Occipital lobe (tissue), 2 donors: ENCODE data around the gene SPDYE3. TPM values are rescaled to one million over a fixed set of nuclear protein-coding genes. Genes with fewer than 3 reads are reported as not detected.
A peak's percentile ranks its signal among the peaks of the same experiment; 100 is the strongest.
"Not testable (repeated sequence)": the region's sequence is repeated elsewhere in the genome, so short reads cannot be mapped to it uniquely, and the experiment has no call there.

Source experiments
- DNase-seq: peaks from one replicate; lab custom pipeline; 2025; lab: John Stamatoyannopoulos, UW
- total RNA-seq: library from RNA; depleted of rRNA; stranded (reverse); fragments of >200 nt; gene quantifications from one replicate; pipeline ENCODE4 v1.2.3, GENCODE V29; 2014

Gene SPDYE3
- total RNA-seq, 1 donor from 2014 or later: not detected

DNA sequence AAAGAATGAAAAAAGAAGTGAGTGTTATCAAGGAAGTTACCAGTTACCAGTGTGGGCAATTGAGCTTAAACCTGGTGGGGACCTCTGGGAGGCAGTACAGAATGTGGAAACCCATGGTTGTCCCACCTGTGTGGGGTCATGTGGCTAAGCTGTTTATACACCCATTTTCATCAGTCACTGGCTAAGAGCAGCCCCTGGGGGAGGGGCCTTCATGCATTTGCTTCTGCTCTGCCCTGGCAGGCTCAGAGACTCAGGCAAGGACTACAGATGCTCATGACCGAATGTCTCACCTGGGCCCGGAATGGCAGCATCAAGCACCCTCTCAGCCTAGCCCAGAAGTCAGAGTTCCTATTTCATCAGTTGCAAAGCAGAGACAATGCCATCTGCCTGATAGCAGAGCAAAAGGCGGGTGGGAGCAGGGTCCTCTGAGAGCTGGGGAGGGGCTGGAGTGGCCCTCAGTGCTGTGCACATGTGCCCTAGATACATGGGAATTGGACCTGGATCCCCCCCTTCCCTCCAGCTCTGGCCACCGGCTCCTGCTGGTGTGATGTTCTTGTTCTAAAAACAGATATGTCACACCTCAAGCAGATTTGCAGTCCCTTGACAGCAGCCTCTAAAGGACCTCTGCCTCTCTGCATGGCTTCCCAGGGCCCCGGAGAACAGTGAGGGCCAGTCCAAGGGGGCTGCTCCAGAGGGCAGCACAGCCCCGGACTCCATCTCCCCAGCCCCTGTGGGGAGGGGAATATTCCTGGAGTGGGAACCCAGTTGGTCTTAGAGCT, 20.1 kb upstream of the SPDYE3 start:
- DNase-seq: not testable (repeated sequence)

DNA sequence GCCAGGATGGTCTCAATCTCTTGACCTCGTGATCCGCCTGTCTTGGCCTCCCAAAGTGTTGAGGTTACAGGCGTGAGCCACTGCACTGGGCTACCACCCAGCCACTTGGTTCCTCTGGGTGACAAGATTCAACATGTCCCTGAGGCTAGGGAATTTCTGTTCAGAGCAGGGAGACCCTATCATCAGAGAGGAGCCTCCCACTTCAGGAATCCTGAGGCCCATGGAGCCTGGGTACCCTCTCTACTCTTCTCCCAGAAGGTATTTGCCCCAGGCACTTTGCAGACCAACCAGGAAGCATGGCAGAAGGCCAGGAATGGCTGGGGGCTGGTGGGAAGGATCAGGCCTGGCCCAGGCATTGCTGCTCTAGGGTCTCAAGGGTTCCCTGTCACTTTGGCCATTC, 19.2 kb upstream of the SPDYE3 start:
- not testable (repeated sequence) for DNase-seq

DNA sequence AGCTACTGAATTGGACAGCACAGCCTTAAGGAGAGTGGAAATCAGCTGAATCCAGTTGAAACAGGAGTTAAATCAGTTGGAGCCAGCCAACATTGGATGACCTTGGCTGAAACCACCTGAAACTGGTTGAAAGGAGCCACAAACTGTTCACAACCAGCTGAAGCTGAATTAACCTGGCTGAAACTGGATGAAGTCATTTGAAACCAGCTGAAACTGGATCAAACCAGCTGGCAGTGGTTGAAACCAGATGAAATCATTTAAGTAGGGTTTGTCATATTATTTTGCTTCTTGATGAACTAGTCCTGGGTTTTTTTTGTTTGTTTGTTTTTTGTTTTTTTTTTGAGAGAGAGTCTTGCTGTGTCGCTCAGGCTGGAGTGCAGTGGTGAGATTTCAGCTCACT, 15.3 kb upstream of the SPDYE3 start:
- DNase-seq: not testable (repeated sequence)

DNA sequence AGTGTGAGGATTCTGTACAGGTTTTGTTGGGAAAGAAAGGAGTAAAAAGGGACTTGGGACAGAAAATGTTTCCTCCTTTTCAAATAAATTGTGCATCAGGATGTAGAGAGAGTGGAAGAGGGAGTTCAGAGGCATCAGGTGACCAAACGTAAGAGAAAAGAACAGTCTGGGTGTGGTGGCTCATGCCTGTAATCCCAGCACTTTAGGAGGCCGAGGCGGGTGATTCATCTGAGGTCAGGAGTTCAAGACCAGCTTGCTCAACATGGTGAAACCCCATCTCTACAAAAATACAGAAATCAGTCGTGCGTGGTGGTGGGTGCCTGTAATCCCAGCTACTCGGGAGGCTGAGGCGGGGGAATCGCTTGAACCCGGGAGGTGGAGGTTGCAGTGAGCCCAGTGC, 12.2 kb upstream of the SPDYE3 start:
- not testable (repeated sequence) for DNase-seq

GRCh38 chr7:100297852-100298631, 9.5 kb upstream of the SPDYE3 start:
- DNase-seq: not testable (repeated sequence)

- not testable (repeated sequence) for DNase-seq
Measured at GRCh38 chr7:100298632-100298895, 8.9 kb upstream of the SPDYE3 start.

- not testable (repeated sequence) for DNase-seq
Measured at GRCh38 chr7:100304526-100304925, 3.0 kb upstream of the SPDYE3 start.

- not testable (repeated sequence) for DNase-seq
Measured at GRCh38 chr7:100318329-100318728, 10.8 kb downstream of the SPDYE3 start.

DNA sequence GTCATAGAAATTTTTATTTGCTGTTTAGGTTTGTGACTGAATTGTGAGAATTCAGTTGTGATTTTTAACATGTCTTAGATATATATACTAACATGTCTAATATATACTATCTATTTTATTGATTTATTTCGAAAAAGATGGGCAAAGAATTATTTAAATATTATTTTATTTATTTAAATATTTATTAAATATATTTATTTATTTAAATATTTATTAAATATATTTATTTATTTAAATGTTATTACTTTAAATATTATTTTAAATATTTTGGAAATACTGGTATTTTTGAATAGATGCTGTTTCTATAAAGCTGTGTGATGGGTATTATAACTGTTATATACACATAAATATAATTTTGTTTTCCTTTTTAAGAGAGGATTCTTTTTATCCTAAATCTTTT, 14.1 kb downstream of the SPDYE3 start:
- not testable (repeated sequence) for DNase-seq

- DNase-seq: not testable (repeated sequence)
Measured at GRCh38 chr7:100324194-100324593, 16.7 kb downstream of the SPDYE3 start.

GRCh38 chr7:100325671-100326070, 18.2 kb downstream of the SPDYE3 start:
- DNase-seq: not testable (repeated sequence)

GRCh38 chr7:100326914-100327313, 19.4 kb downstream of the SPDYE3 start:
- DNase-seq: not testable (repeated sequence)

- peak; percentile 91 for DNase-seq
Measured at GRCh38 chr7:100335566-100336466, 28.3 kb downstream of the SPDYE3 start.

- DNase-seq: not testable (repeated sequence)
Measured at GRCh38 chr7:100338083-100338696, 30.7 kb downstream of the SPDYE3 start.

DNA sequence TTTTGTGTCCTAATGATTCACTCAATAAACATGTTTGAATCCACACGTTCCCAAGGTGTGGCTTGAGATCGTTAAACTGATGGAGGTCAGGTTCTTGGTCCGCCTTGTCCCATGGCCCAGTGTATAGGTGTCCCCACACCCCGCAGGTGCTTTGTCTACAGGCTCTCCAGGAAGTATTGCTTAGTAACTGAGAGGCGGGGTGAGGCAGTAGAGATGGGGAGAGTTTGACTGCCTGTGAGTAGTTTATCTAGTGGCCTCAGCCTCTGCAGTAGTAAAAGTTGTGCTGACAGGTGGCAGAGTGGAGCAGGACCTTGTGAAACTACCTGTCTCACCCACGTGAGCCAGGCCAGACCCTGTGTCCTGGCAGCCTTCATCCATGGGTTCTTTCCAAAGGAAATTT, 33.8 kb downstream of the SPDYE3 start:
- not testable (repeated sequence) for DNase-seq

GRCh38 chr7:100342765-100343164, 35.3 kb downstream of the SPDYE3 start:
- DNase-seq: no peak

- DNase-seq: not testable (repeated sequence)
Measured at GRCh38 chr7:100344124-100344559, 36.6 kb downstream of the SPDYE3 start.

- DNase-seq: not testable (repeated sequence)
Measured at GRCh38 chr7:100344560-100345287, 37.2 kb downstream of the SPDYE3 start.

DNA sequence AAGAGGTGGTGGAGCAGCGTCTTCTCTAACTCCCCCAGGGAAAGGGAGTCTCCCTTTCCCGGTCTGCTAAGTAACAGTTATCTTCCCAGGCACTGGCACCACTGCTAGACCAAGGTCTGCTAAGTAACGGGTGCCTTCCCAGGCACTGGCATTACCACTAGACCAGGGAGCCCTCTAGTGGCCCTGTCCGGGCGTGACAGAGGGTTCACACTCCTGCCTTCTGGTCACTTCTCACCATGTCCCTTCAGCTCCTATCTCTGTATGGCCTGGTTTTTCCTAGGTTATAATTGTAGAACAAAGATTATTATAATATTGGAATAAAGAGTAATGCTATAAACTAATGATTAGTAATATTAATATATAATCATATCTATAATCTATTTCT, 37.8 kb downstream of the SPDYE3 start:
- peak; percentile 71 for DNase-seq

DNA sequence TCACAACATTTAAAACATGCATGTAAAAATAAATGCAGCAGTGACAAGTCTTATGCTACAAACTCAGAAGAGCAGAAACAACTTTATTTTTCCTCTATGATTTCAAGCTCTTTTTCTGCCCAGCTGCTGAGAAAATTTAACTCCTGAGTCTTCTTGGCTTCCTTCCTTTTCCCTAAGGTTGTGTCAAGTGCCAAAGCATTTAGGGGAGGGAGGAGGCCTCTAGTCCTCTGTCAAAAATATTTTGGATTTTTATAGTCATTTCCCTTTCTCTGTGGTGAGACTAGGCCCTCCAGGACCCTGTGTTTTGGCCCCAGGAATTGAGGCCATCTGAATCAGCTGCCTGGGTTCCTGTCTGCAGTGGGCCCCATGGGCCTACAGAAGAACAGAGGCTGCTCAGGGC, 39.4 kb downstream of the SPDYE3 start:
- DNase-seq: no peak

- no peak for DNase-seq
Measured at GRCh38 chr7:100348805-100349204, 41.3 kb downstream of the SPDYE3 start.
